LNCAP (cell line): ENCODE data around the gene OR51G2.
"Not testable (repeated sequence)": the region's sequence is repeated elsewhere in the genome, so short reads cannot be mapped to it uniquely, and the experiment has no call there.

Experiments
- TF ChIP-seq, protein P1 (sequence below): fragments of 450-650 bp; IDR thresholded peaks from 2 replicates; pipeline ENCODE4 v1.5.1; 2017; ENCODE audit warnings: mild to moderate bottlenecking

OR51G2 gene, protein sequence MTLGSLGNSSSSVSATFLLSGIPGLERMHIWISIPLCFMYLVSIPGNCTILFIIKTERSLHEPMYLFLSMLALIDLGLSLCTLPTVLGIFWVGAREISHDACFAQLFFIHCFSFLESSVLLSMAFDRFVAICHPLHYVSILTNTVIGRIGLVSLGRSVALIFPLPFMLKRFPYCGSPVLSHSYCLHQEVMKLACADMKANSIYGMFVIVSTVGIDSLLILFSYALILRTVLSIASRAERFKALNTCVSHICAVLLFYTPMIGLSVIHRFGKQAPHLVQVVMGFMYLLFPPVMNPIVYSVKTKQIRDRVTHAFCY

DNA sequence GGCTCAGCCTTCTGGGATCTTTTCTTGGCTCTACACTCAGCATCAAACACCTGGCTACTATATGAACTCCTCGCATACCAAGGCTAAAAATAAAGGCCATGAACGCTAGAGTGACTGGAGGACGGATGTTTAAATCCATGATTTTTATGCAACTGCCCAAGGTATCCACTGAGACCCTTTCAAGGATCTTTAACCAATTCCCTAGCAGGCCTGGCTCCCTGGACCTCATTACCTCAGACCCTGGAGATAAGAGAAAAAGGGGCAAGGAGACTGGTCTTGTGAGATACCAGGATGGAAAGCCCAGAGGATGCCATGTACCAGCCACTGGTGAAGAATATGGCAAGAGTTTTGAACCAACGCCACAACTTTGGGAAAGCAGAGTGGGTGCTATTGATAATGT lies at the start of gene OR51G2:
Gene OR51G2 (minus strand): TSS at position 101 of the 400 bp plus-strand sequence. CDS start 3,687 bp downstream, outside the sequence.
- TF ChIP-seq, protein P1, sequence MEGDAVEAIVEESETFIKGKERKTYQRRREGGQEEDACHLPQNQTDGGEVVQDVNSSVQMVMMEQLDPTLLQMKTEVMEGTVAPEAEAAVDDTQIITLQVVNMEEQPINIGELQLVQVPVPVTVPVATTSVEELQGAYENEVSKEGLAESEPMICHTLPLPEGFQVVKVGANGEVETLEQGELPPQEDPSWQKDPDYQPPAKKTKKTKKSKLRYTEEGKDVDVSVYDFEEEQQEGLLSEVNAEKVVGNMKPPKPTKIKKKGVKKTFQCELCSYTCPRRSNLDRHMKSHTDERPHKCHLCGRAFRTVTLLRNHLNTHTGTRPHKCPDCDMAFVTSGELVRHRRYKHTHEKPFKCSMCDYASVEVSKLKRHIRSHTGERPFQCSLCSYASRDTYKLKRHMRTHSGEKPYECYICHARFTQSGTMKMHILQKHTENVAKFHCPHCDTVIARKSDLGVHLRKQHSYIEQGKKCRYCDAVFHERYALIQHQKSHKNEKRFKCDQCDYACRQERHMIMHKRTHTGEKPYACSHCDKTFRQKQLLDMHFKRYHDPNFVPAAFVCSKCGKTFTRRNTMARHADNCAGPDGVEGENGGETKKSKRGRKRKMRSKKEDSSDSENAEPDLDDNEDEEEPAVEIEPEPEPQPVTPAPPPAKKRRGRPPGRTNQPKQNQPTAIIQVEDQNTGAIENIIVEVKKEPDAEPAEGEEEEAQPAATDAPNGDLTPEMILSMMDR: no peak

DNA sequence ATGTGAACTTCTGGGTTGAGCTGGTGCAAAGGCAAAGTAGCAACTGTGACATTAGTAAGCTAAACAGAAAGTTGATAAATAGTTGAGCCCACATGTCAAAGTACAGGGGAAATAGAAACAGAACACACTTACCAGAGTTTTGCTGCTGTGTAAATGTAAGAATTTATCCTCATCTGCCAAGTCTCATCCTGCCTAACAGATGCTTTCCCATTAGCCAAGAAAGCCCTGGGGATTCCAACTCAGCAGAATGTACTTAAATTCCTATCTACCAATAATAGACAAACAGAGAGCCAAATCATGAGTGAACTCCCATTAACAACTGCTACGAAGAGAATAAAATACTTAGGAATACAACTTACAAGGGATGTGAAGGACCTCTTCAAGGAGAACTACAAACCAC lies 43.7 kb upstream of the OR51G2 start:
- TF ChIP-seq, protein P1: no peak

DNA sequence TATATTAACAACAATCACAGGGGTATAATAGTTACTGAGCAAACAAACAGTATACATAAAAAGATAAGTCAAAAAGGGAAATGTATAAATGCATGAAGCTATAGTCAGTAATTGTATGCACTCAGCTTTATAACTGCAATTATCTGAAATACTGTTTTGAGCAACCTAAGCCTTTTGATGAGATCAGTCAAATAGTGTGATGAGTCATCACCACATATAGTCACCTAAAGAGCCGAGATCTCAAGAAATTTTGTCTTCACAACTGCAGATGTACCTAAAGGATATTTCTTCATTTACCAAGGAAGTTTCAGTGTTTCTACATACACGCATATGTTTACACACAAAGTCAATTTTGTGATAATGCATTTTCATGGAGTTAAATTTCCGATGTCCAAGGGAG lies 41.7 kb upstream of the OR51G2 start:
- TF ChIP-seq, protein P1: no peak

DNA sequence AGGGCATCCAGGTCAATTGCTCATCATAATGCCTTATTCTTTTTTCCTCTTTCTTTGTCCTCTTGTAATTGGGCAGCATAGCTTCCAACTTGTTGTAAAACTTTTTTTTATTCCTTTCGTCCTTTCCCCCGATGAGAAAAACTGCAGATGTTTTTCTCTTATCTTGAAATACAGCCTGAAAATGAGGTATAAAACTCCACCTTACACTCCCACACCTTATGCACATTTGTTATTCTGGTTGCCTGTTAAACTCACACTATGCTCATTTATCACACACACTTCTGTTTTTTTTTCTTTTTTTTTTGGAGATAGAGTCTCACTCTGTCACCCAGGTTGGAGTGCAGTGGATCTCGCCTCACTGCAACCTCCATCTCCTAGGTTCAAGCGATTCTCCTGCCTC lies 38.2 kb upstream of the OR51G2 start:
- TF ChIP-seq, protein P1: no peak

- TF ChIP-seq, protein P1: not testable (repeated sequence)
Measured at GRCh38 chr11:4955613-4956012, 36.5 kb upstream of the OR51G2 start, which contains the start of gene OR51A2. Gene OR51A2, minus strand, starts transcription at chr11:4955713. Its CDS starts 0 bp downstream, at chr11:4955713.

DNA sequence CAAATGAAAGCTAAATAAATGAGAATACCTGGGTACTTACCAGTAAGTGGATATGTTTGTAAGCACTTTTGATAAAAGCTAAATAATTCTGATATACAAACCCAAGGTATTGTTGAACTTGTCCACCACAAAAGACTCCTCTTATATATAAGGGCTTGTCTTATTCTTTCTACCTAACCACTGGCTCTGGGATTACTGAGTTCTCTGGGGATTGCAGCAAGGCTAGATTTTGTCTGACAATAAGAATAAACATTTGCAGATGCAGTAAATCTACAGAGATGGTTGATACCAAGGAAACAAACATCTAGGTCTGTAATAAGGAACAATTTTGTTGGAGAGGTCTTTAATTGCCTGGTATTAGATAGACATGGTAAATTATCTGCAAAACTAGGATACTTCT lies 28.4 kb upstream of the OR51G2 start, which contains the start of gene OR51A4:
Gene OR51A4 (minus strand): TSS at position 101 of the 400 bp plus-strand sequence. CDS start 505 bp downstream, outside the sequence.
- TF ChIP-seq, protein P1: no peak

- TF ChIP-seq, protein P1: no peak
Measured at GRCh38 chr11:4936745-4937144, 17.6 kb upstream of the OR51G2 start.
